CD4-positive, alpha-beta T cell (primary cell): Measurements from ENCODE around the gene CASP2. TPM values are rescaled to one million over a fixed set of nuclear protein-coding genes. Genes with fewer than 3 reads are reported as not detected.
A peak's percentile ranks its signal among the peaks of the same experiment; 100 is the strongest.

ENCODE experiments used
- ATAC-seq: fragments of 200-7000 bp; cut with Tn5 transposase; one replicate; pipeline ENCODE4 v1.10.0; 2022; ENCODE audit warnings: mild to moderate bottlenecking; ENCODE audit not compliant: poor library complexity
- CTCF ChIA-PET: fragments of 350-600 bp; sonication (Branson Sonifier 250); formaldehyde crosslinking; loops from one replicate; lab custom pipeline; 2021; ENCODE audit warnings: antibody characterized with exemption, inconsistent platforms; lab: Charles Lee
- POLR2A ChIA-PET: fragments of 350-600 bp; sonication (Branson Sonifier 250); formaldehyde crosslinking; loops from one replicate; lab custom pipeline; 2021; ENCODE audit warnings: antibody characterized with exemption, inconsistent platforms; lab: Charles Lee
- DNase-seq, 14 experiments: peaks; one replicate each; pipeline ENCODE4 v3.0.0-alpha.2; 2013 to 2020; ENCODE audit warnings: mixed read lengths in 2 of 14
- H3K27ac ChIP-seq, 2 donors: one replicate each; pipeline versions ENCODE4 v1.5.1 to v1.7.0; 2013; ENCODE audit warnings: low read length in 2 of 2, low read depth in 1 of 2, mild to moderate bottlenecking in 1 of 2
- H3K27me3 ChIP-seq, 2 experiments: 1 replicate in 1 of 2; 2 replicates in 1 of 2; pipeline versions ENCODE4 v1.6.1 to v1.7.0; 2013; ENCODE audit warnings: low read length in 2 of 2, control low read depth in 1 of 2, mild to moderate bottlenecking in 1 of 2, moderate library complexity in 1 of 2; ENCODE audit not compliant: insufficient read depth in 2 of 2, control insufficient read depth in 1 of 2
- H3K36me3 ChIP-seq: one replicate; pipeline ENCODE4 v1.6.1; 2013; ENCODE audit warnings: low read length, control low read depth; ENCODE audit not compliant: insufficient read depth
- H3K4me1 ChIP-seq: one replicate; pipeline ENCODE4 v1.6.1; 2013; ENCODE audit warnings: low read length, control low read depth; ENCODE audit not compliant: insufficient read depth
- H3K4me3 ChIP-seq: one replicate; pipeline ENCODE4 v1.5.1; 2013; ENCODE audit warnings: mild to moderate bottlenecking, low read length, moderate library complexity
- H3K9me3 ChIP-seq, 2 experiments: 1 replicate in 1 of 2; 2 replicates in 1 of 2; pipeline versions ENCODE4 v1.6.1 to v1.7.0; 2013; ENCODE audit warnings: low read length in 2 of 2, mild to moderate bottlenecking in 2 of 2, control low read depth in 1 of 2, moderate library complexity in 1 of 2; ENCODE audit not compliant: control insufficient read depth in 1 of 2, insufficient read depth in 1 of 2
- H3K27ac Mint-ChIP-seq: one replicate; pipeline ENCODE4 v1.8.0; 2020; ENCODE audit warnings: mixed read lengths
- H3K27me3 Mint-ChIP-seq: one replicate; pipeline ENCODE4 v1.8.0; 2021; ENCODE audit warnings: mixed read lengths
- H3K36me3 Mint-ChIP-seq: one replicate; pipeline ENCODE4 v1.8.0; 2021; ENCODE audit warnings: low read depth, mixed read lengths
- H3K4me1 Mint-ChIP-seq: one replicate; pipeline ENCODE4 v1.8.0; 2021; ENCODE audit warnings: low read depth, mixed read lengths
- H3K4me3 Mint-ChIP-seq: one replicate; pipeline ENCODE4 v1.8.0; 2020; ENCODE audit warnings: mild to moderate bottlenecking, mixed read lengths
- H3K9me3 Mint-ChIP-seq: one replicate; pipeline ENCODE4 v1.8.0; 2020; ENCODE audit warnings: mixed read lengths
- intact Hi-C, 2 experiments: fragments of 100-400 bp; cut with DNase I in 1 of 2; cut with micrococcal nuclease in 1 of 2; formaldehyde crosslinking; loops; one replicate each; pipeline versions ENCODE4 v1.15.1 to v1.9.0; 2023 to 2025; cut with DNase I, micrococcal nuclease
- total RNA-seq, 174 experiments: library from RNA in 2 of 174; stranded (reverse) in 2 of 174; gene quantifications; one replicate each; pipeline ENCODE4 v1.2.3 and lab custom pipeline; 2021 to 2026
- TF ChIP-seq, protein P1 (sequence below): fragments of 200-600 bp; IDR thresholded peaks from one replicate; pipeline ENCODE4 v1.8.0; 2022; ENCODE audit warnings: antibody characterized with exemption, mild to moderate bottlenecking

CASP2 gene
- total RNA-seq, 2 experiments from 2014 or later, result 19.1 to 21.9 TPM

DNA sequence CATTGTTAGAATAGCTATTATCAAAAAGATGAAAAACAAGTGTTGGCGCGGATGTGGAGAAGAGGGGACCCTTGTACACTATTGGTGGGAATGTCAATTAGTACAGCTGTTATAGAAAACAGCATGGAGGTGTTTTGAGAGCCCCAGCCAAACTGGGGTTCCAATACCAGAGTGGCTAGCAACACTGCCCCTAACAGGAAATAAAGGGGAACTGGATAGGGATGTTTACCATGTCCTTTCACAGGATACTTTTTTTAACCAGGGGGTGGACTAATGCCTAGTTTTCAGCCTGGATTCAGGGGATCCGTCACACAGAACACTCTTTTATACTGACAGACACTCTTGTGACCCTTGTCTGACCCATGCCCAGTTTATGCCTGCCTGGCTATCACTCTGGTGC is 31.8 kb upstream of the CASP2 start:
- Mint-ChIP-seq H3K9me3 (peaks cover 16% of the 10 kb centered on the region), H3K4me3 (no peak overlapping the region), H3K27me3 (no peaks in the 10 kb centered on the region), H3K27ac (peak overlapping the region; percentile 42), H3K36me3 (peaks cover 28% of the 10 kb centered on the region), H3K4me1 (peaks cover 81% of the 10 kb centered on the region)
- intact Hi-C loops, result no loop called here
- ChIA-PET POLR2A (interaction anchor here (1.1 kb wide), 1 partner anchor 39 kb away, joined by 4 read pairs; no protein-coding TSS in a partner anchor), CTCF (interaction anchor here (0.6 to 1.8 kb wide), 5 partner anchors 11 to 128 kb away, joined by 3 to 10 read pairs (median 3); no protein-coding TSS in a partner anchor)
- Histone ChIP-seq H3K36me3 (no peaks in the 10 kb centered on the region), H3K27me3 (no peaks in the 10 kb centered on the region), H3K4me3 (no peak overlapping the region), H3K4me1 (peaks cover 46% of the 10 kb centered on the region), H3K27ac (peak overlapping the region in 1 of 2 donors; percentile 33), H3K9me3 (peaks cover 5 to 10% of the 10 kb centered on the region in 2 experiments)
- DNase-seq (no peak), ATAC-seq (no peak)
- TF ChIP-seq, protein P1, sequence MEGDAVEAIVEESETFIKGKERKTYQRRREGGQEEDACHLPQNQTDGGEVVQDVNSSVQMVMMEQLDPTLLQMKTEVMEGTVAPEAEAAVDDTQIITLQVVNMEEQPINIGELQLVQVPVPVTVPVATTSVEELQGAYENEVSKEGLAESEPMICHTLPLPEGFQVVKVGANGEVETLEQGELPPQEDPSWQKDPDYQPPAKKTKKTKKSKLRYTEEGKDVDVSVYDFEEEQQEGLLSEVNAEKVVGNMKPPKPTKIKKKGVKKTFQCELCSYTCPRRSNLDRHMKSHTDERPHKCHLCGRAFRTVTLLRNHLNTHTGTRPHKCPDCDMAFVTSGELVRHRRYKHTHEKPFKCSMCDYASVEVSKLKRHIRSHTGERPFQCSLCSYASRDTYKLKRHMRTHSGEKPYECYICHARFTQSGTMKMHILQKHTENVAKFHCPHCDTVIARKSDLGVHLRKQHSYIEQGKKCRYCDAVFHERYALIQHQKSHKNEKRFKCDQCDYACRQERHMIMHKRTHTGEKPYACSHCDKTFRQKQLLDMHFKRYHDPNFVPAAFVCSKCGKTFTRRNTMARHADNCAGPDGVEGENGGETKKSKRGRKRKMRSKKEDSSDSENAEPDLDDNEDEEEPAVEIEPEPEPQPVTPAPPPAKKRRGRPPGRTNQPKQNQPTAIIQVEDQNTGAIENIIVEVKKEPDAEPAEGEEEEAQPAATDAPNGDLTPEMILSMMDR, result no peak

DNA sequence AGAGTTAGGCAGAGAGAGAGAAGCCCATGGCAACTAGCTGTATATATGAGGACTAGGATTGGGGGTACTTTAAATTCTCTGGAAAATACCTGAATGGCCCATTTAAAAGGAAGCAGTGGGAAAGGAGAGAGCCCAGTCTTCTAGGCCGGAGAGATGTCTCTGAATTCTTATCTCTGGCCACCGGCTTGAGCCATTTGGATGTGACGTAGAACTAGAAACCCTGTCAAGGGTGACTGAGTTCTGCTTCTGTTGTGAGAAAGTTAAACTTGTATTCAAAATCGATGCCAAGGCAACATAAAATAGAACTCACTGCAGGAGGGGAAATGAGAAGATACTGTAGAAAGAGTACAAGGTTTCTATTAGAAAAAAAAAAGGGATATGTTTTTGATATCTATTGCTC is 31.2 kb upstream of the CASP2 start:
- DNase-seq (no peak), ATAC-seq (no peak)
- intact Hi-C loops, result no loop called here
- Histone ChIP-seq H3K27ac (peak overlapping the region in 1 of 2 donors; percentile 33), H3K4me3 (no peak overlapping the region), H3K36me3 (no peaks in the 10 kb centered on the region), H3K4me1 (peaks cover 41% of the 10 kb centered on the region), H3K9me3 (peaks cover 5 to 10% of the 10 kb centered on the region in 2 experiments), H3K27me3 (no peaks in the 10 kb centered on the region)
- POLR2A ChIA-PET, result interaction anchor here (2.0 to 2.7 kb wide), 2 partner anchors 23 to 31 kb away, joined by 7 to 12 read pairs; partner anchors contain the start of gene CASP2
- no peak overlapping the region for H3K4me3 Mint-ChIP-seq
- H3K27ac Mint-ChIP-seq, result peak overlapping the region; percentile 42
- CTCF ChIA-PET, result interaction anchor here (1.0 to 1.7 kb wide), 3 partner anchors 12 to 127 kb away, joined by 3 to 5 read pairs (median 3); no protein-coding TSS in a partner anchor
- TF ChIP-seq, protein P1, result no peak
- peaks cover 23% of the 10 kb centered on the region for H3K36me3 Mint-ChIP-seq
- H3K4me1 Mint-ChIP-seq, result peaks cover 80% of the 10 kb centered on the region
- peaks cover 16% of the 10 kb centered on the region for H3K9me3 Mint-ChIP-seq
- no peaks in the 10 kb centered on the region for H3K27me3 Mint-ChIP-seq

DNA sequence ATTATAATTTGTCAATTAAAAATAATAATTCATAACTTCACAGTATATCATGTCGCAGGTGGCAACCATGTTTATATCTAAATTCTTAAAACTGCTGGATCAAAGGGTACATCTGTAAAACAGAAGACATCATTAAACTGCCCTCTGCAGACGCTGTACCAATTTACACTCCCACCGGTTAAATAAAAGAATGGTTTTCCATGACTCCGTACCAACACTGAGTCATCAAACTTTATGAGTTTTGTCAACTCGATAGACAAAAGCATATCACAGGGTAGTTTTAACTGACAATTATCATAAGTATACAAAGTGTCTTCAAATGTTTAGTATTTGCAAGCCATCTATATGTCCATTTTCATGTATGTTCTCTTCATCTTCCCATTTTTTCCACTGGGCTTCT is 30.6 kb upstream of the CASP2 start:
- ATAC-seq, result no peak
- TF ChIP-seq, protein P1, result no peak
- Mint-ChIP-seq H3K27ac (peak overlapping the region; percentile 79), H3K9me3 (peaks cover 10% of the 10 kb centered on the region), H3K4me1 (peaks cover 79% of the 10 kb centered on the region), H3K36me3 (peaks cover 17% of the 10 kb centered on the region), H3K27me3 (no peaks in the 10 kb centered on the region), H3K4me3 (peak overlapping the region; percentile 44)
- H3K4me1 ChIP-seq, result peaks cover 43% of the 10 kb centered on the region
- no peaks in the 10 kb centered on the region for H3K36me3 ChIP-seq
- intact Hi-C loops, result no loop called here
- ChIA-PET POLR2A (interaction anchor here (0.7 to 2.7 kb wide), 4 partner anchors 23 to 621 kb away, joined by 3 to 12 read pairs (median 5); partner anchors contain the start of gene CASP2), CTCF (interaction anchor here (1.0 to 2.9 kb wide), 3 partner anchors 17 to 127 kb away, joined by 3 to 16 read pairs (median 5); partner anchors contain the start of gene CASP2)
- DNase-seq, result no peak
- H3K4me3 ChIP-seq, result no peak overlapping the region
- H3K27ac ChIP-seq, result no peak overlapping the region
- H3K27me3 ChIP-seq, result no peaks in the 10 kb centered on the region
- peaks cover 5 to 10% of the 10 kb centered on the region in 2 experiments for H3K9me3 ChIP-seq
